ENCODE results near the gene PHRF1.
A peak's percentile ranks its signal among the peaks of the same experiment; 100 is the strongest.

PHRF1 gene

DNA sequence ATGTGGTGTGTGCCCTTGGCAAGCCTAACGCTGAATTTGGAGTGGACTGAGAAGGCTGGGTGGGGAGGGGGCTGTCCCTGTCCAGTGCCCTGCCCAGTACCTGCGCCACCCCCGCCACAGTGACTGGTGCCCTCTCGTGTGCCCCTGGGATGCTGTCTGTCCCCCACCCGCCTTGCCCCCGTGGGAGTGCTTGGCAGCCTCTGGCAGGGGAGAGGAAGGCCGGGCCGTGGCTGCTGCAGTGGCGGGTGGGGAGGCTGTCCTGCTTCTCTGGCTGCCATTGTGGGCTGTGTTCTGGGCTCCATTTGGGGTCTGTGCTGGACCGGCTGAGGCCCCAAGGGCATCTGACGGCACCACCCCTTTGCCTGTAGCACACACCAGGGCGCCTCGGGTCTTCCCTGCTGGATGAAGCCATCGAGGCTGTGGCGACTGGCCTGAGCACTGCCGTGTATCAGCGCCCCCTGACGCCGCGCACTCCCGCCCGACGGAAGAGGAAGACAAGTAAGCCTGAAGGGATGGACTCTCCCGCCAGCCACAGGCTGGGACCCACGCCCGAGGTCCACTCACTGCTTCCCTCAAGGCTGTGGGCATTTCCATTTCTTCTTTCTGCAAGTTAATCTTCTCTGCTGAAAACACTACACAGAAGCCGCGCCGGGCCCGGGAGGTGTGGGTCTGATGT lies 21.9 kb downstream of the PHRF1 start:
- no peak for DNase-seq

DNA sequence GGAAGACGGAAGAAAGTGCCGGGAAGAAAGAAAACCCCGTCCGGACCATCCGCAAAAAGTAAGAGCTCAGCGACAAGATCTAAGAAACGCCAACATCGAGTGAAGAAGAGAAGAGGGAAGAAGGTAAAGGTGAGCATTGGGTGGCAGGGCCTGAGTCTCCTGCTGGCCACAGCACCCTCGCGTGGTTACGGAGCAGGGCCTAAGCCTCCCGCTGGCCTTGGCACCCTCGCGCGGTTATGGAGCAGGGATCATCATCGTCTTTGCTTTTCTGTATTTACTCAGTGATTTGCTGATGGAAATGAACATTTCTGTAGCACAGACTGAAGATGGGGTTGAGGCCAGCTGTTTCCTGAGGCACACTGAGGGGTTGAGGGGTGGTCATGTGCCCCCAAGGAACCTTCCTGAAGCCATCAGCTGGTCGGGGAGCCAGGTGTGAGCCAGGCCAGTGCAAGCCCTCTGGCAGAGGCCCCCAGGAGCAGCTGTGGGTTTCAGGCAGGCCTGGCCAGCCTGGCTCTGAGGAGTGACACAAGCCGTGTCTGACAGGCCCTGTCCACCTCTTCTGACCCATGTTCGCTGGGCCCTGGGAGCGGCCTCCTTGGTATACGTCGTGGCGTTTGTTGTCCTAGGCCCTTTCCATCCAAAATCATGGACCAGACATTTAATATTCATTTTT lies 25.4 kb downstream of the PHRF1 start:
- DNase-seq: no peak

GRCh38 chr11:603154-603553 lies 26.9 kb downstream of the PHRF1 start:
- no peak for DNase-seq

GRCh38 chr11:605286-606129 lies 29.2 kb downstream of the PHRF1 start:
- DNase-seq: no peak

- DNase-seq: no peak
These were observed 30.0 kb downstream of the PHRF1 start for GRCh38 chr11:606245-606644.

DNA sequence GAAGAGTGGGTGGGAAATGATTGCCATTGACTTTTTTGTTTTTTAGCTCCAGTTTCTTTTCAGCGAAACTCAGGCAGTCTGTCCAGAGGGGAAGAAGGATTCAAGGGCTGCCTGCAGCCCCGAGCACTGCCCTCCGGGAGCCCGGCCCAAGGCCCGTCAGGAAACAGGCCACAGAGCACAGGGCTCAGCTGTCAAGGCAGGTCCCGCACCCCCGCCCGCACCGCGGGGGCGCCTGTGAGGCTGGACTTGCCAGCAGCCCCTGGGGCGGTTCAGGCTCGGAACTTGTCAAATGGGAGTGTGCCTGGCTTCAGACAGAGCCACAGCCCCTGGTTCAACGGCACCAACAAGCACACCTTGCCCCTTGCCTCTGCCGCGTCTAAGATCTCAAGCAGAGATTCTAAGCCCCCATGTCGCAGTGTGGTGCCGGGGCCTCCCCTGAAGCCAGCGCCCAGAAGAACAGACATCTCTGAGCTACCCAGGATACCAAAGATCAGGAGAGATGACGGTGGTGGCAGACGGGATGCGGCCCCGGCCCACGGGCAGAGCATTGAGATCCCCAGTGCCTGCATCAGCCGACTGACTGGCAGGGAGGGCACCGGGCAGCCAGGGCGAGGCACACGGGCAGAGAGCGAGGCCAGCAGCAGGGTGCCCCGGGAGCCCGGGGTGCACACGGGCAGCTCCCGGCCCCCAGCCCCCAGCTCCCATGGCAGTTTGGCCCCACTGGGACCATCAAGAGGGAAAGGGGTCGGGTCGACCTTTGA lies 30.9 kb downstream of the PHRF1 start:
- DNase-seq: no peak

DNA sequence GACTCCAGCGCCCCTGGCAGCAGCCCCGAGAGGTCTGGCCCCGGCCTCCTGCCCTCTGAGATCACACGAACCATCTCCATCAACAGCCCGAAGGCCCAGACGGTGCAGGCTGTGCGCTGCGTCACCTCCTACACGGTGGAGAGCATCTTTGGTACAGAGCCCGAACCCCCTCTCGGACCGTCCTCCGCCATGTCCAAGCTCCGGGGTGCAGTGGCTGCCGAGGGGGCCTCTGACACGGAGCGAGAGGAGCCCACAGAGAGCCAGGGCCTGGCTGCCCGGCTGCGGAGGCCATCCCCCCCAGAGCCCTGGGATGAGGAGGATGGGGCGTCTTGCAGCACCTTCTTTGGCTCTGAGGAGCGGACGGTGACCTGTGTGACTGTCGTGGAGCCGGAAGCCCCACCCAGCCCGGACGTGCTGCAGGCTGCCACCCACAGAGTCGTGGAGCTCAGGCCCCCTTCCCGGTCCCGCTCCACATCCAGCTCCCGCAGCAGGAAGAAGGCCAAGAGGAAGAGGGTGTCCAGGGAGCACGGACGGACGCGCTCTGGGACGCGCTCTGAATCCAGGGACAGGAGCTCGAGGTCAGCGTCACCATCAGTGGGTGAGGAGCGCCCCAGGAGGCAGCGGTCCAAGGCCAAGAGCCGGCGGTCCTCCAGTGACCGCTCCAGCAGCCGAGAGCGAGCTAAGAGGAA lies 31.8 kb downstream of the PHRF1 start:
- DNase-seq: no peak

- DNase-seq: no peak
These were observed 32.6 kb downstream of the PHRF1 start for GRCh38 chr11:608791-609251.

- DNase-seq: no peak
These were observed 33.1 kb downstream of the PHRF1 start for GRCh38 chr11:609341-609811.

- DNase-seq: no peak
These were observed 34.0 kb downstream of the PHRF1 start for GRCh38 chr11:610146-610801.

DNA sequence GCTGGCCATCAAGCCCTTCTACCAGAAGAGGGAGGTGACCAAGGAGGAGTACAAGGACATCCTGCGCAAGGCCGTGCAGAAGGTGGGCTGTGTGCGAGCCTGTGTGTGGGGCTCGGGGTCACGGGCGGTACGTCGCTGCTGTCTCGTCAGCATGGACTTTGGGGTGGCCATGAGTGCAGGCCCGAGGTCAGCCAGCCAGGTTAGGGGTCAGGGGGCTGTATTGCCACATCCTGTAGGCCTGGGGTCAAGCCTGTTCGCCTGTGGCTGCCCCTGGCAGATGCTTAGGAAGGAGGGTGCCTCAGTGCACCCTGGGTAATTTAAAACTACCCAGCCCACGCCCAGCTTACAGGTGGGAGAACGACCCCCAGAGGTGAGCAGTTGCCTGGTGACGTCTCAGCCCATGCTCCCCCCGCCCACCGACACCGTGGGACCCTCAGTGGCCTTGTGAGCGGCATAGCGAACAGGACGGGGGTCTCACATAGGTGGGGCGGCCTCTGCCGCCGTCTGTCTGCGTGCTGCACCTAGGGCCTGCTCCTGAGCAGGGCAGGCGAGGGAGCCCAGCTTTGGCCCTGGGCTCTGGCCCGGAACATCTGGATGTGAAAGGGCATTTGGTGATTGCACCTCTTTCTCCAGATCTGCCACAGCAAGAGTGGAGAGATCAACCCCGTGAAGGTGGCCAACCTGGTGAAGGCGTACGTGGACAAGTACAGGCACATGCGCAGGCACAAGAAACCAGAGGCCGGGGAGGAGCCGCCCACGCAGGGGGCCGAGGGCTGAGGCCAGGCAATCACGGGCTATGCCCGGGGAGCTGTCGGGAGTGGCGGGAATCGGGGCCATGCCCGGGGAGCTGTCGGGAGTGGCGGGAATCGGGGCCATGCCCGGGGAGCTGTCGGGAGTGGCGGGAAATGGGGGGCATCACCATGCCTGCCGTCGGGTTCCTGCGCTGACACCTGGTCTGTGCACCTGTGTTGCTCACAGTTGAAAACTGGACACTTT lies 35.0 kb downstream of the PHRF1 start:
- DNase-seq: no peak

GRCh38 chr11:612201-612960 lies 36.1 kb downstream of the PHRF1 start:
- peak; percentile 40 to 44 for DNase-seq

DNA sequence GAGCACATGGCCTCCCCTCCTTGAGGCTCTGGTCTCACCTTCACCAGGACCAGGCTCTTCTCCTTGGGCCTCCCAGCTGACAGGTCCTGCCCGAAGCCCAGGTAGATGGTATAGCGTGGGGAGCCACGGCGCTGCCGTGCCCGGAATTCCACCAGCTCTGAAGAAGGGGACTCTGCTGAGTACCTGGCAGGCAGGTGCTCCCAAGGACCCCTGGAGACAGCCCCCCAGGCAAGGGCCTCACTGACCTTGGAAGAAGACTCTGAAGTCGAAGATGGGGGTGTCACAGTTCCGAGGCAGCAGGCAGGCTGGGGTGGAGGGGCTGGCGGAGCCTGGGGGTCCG lies 36.7 kb downstream of the PHRF1 start:
- DNase-seq: no peak

GRCh38 chr11:613369-613968 lies 37.2 kb downstream of the PHRF1 start:
- DNase-seq: peak in 1 of 2 experiments; percentile 94

- DNase-seq: no peak
These were observed 37.9 kb downstream of the PHRF1 start for GRCh38 chr11:614021-614622.

DNA sequence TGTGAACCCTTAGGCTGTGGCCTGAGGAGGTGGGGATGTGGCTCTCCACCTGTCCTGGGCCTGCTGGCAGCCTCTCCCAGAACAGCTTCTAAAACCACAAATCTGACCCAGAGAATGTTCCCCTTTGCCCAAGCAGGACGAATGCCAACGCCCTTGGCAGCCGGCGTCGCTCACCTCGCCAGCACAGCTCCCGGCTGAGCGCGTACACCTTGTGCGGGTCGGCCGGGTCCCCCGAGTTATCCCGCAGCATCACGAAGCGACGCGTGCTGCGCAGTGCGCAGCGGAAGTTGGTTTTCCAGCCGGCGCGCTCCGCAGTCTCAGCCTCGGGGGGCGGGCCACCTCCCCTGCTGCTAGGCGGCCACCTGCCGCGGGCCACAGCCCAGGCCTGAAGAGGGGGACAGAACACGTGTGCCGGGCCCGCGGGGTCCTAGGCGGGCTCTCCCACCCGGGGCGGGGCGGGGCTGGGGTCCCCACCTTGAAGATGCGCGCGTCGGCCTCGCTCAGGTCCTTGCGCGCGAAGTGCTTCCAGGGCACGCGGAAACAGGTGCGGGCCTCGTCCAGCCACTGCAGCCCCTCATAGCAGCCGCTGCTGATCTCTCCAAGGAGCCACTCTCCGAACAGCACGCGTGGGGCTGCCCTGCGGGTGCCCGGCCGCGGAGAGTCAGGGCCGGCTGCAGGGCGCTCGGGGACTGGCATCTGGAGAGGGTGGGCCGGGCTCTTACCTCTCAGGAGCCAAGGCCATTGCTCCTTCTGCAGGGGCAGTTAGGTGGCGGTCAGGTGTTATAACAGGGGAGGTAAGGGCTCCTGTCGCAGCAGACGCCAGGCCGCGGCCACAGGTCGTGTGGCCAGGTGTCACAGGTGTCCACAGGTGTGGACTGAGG lies 38.6 kb downstream of the PHRF1 start:
- peak in 1 of 2 experiments; percentile 42 for DNase-seq

DNA sequence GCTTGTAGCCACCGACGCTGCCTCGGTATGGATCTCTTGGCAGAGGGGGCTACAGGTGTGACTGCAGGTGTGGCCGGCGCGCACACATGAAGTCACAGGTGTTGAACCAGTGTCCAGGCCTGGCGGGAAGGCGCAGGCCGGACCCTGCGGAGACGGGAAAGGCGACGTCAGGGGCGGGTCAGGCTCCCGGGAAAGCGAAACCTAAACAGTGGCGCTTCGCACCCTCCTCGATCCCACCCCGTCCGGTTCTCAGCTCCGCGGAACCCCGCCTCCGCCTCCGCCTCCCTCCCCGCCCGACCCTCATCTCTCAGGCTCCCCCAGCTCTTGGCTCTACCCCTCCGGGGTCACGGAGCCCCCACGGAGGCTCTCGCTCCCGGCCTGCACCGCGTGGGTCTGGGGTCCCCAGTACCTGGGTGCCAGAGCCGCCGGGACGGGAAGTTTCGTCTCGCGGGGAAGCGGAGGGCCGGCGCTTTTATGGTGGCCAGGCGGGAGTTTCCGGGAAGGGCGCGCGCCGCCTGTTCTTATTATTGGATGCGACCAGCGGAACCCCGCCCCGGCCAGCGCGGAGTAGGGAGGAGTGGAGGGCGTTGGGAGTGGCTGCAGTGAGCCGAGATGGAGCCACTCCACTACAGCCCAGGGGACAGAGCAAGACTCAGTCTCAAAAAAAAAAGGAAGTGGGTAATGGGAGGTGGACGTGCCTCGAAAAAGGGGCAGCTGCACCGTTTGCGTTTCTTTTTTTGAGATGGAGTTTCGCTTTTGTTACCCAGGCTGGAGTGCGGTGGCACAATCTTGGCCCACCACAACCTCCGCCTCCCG lies 39.4 kb downstream of the PHRF1 start, which contains the start of gene IRF7:
IRF7 (minus strand) TSS at position 447 of the 816 bp plus-strand sequence. CDS start 586 bp downstream, outside the sequence.
- DNase-seq: peak; percentile 80 to 96
